Panc1 (cell line): ENCODE data around the gene FLOT2.

Source experiments
- CTCF ChIP-seq: fragments of 450-650 bp; IDR thresholded peaks from 2 replicates; pipeline ENCODE4 v1.5.1; 2017; ENCODE audit warnings: mild to moderate bottlenecking
- POLR2AphosphoS5 ChIP-seq: IDR thresholded peaks from 2 replicates; pipeline ENCODE4 v1.6.1; 2012; ENCODE audit warnings: mild to moderate bottlenecking, low read depth, low read length, moderate library complexity
- REST ChIP-seq, 2 experiments: IDR thresholded peaks; 2 replicates each; pipeline ENCODE4 v1.6.1; 2011 to 2012; ENCODE audit warnings: low read depth in 2 of 2, control low read depth in 1 of 2, low read length in 1 of 2, mild to moderate bottlenecking in 1 of 2, moderate library complexity in 1 of 2; ENCODE audit not compliant: insufficient read depth in 1 of 2
- SIN3A ChIP-seq: IDR thresholded peaks from 2 replicates; pipeline ENCODE4 v1.6.1; 2012; ENCODE audit warnings: low read depth, mild to moderate bottlenecking, low read length, moderate library complexity, borderline replicate concordance; ENCODE audit not compliant: insufficient read depth
- TCF7L2 ChIP-seq: IDR thresholded peaks from 2 replicates; pipeline ENCODE4 v1.6.1; 2011; ENCODE audit warnings: mild to moderate bottlenecking, low read depth, low read length, inconsistent platforms

GRCh38 chr17:28942925-28943324 lies 45.4 kb upstream of the FLOT2 start:
- TF ChIP-seq CTCF (no peak), REST (IDR thresholded peaks at IDR 0.05; ENCODE audit: insufficient read depth in 1 of 2, low read depth in 2 of 2, low read length in 1 of 2) (no peak), POLR2AphosphoS5 (no peak), SIN3A (no peak), TCF7L2 (no peak)
